DND-41 (cell line): ENCODE results near the gene KPTN.

ENCODE experiments used
- EZH2 ChIP-seq: IDR thresholded peaks from 3 replicates; pipeline ENCODE4 v1.6.1; 2012; ENCODE audit warnings: borderline replicate concordance, low read depth, mild to moderate bottlenecking, moderate library complexity, low read length, inconsistent platforms; ENCODE audit not compliant: severe bottlenecking
- TF ChIP-seq, protein P1 (sequence below): IDR thresholded peaks from 2 replicates; pipeline ENCODE4 v1.5.1; 2012; ENCODE audit warnings: borderline replicate concordance, low read length, moderate library complexity, mild to moderate bottlenecking; ENCODE audit not compliant: poor library complexity, severe bottlenecking; ENCODE audit errors: extremely low read depth

DNA sequence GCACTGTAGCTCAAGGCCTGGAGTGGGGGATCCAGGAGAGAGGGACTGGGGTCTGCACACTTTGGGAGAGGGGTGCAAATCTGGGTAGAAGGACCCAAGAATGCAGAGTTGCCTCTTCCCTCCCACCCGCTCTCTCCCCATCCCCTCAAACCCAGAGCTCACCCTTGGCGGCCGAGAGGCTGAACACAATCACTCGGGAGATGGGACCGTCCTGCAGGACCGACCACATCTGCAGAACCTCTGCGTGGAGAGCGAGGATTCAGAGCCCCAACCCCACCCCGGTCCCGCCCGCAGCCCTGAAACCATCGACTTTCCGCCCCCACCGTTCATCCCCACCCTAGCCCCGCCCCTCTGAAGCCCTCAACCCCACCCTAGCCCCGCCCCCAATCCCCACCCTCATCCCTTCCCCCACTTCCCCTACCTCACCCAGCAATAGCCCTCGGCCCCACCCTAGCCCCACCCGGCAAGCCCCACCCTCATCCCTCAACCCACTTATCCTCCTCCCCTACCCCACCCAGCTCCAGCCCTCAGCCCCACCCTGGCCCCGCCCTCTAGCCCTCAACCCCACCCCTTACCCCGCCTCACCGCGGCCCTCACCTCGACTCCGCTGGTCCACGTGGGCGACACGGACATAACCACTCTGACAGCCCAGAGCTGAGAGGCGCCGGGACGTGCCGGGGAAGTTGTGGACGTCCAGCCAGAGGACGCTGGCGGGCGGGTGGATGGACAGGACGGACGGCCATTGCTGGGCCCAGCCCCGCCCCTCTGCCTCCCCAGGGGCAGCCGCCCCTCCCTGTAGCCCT, 4.1 kb downstream of the KPTN start:
- TF ChIP-seq, protein P1, sequence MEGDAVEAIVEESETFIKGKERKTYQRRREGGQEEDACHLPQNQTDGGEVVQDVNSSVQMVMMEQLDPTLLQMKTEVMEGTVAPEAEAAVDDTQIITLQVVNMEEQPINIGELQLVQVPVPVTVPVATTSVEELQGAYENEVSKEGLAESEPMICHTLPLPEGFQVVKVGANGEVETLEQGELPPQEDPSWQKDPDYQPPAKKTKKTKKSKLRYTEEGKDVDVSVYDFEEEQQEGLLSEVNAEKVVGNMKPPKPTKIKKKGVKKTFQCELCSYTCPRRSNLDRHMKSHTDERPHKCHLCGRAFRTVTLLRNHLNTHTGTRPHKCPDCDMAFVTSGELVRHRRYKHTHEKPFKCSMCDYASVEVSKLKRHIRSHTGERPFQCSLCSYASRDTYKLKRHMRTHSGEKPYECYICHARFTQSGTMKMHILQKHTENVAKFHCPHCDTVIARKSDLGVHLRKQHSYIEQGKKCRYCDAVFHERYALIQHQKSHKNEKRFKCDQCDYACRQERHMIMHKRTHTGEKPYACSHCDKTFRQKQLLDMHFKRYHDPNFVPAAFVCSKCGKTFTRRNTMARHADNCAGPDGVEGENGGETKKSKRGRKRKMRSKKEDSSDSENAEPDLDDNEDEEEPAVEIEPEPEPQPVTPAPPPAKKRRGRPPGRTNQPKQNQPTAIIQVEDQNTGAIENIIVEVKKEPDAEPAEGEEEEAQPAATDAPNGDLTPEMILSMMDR = no peak
- no peak for TF ChIP-seq EZH2
